Hepatocyte (in vitro differentiated cells): ENCODE measurements around the gene CPOX.

Source experiments
- CTCF ChIP-seq: fragments of 200-600 bp; sonication (generic); IDR thresholded peaks from 2 replicates; pipeline ENCODE4 v1.5.1; 2016; ENCODE audit warnings: antibody characterized with exemption, mild to moderate bottlenecking; ENCODE audit not compliant: poor library complexity
- EZH2phosphoT487 ChIP-seq: fragments of 200-600 bp; sonication (generic); IDR thresholded peaks from one replicate; pipeline ENCODE4 v1.6.1; 2018; ENCODE audit warnings: antibody characterized with exemption, mild to moderate bottlenecking, low read depth, moderate library complexity; ENCODE audit not compliant: unreplicated experiment, severe bottlenecking

GRCh38 chr3:98548544-98548943, 44.9 kb downstream of the CPOX start:
- no peak for TF ChIP-seq EZH2phosphoT487
- no peak for TF ChIP-seq CTCF
